Osteocyte (in vitro differentiated cells): ENCODE data around the gene OXNAD1. TPM values are rescaled to one million over a fixed set of nuclear protein-coding genes. Genes with fewer than 3 reads are reported as not detected.

Source experiments
- DNase-seq: peaks from one replicate; pipeline ENCODE4 v3.0.0; 2021; ENCODE audit warnings: mixed read lengths; ENCODE audit not compliant: unreplicated experiment; ENCODE audit errors: extremely low spot score
- H3K27ac Mint-ChIP-seq: one replicate; pipeline ENCODE4 v1.8.0; 2021; ENCODE audit warnings: mild to moderate bottlenecking, mixed read lengths; ENCODE audit not compliant: unreplicated experiment
- H3K27me3 Mint-ChIP-seq: one replicate; pipeline ENCODE4 v1.8.0; 2021; ENCODE audit warnings: mixed read lengths; ENCODE audit not compliant: unreplicated experiment
- H3K36me3 Mint-ChIP-seq: one replicate; pipeline ENCODE4 v1.8.0; 2021; ENCODE audit warnings: mixed read lengths; ENCODE audit not compliant: unreplicated experiment
- H3K4me1 Mint-ChIP-seq: one replicate; pipeline ENCODE4 v1.8.0; 2021; ENCODE audit warnings: mixed read lengths; ENCODE audit not compliant: unreplicated experiment
- H3K4me3 Mint-ChIP-seq: one replicate; pipeline ENCODE4 v1.8.0; 2021; ENCODE audit warnings: mild to moderate bottlenecking, moderate library complexity, mixed read lengths; ENCODE audit not compliant: unreplicated experiment
- H3K9me3 Mint-ChIP-seq: one replicate; pipeline ENCODE4 v1.8.0; 2021; ENCODE audit warnings: mixed read lengths; ENCODE audit not compliant: unreplicated experiment
- CTCF ChIP-seq: fragments of 200-600 bp; sonication (generic); IDR thresholded peaks from 2 replicates; pipeline ENCODE4 v1.5.0; 2021; ENCODE audit warnings: antibody characterized with exemption, mild to moderate bottlenecking, moderate library complexity
- total RNA-seq: library from RNA; stranded (reverse); gene quantifications from 2 replicates; pipeline ENCODE4 v1.2.1, GENCODE V29; 2021

The OXNAD1 gene
- total RNA-seq, 1 donor from 2014 or later = 10.8 TPM

- no peak overlapping the region for H3K4me3 Mint-ChIP-seq
- H3K4me1 Mint-ChIP-seq = peaks cover 47% of the 10 kb centered on the region
- no peak overlapping the region for H3K27ac Mint-ChIP-seq
- no peaks in the 10 kb centered on the region for H3K27me3 Mint-ChIP-seq
- TF ChIP-seq CTCF = no peak
- DNase-seq = no peak
- H3K9me3 Mint-ChIP-seq = no peaks in the 10 kb centered on the region
- peaks cover 49% of the 10 kb centered on the region for H3K36me3 Mint-ChIP-seq
Observed at GRCh38 chr3:16352428-16352827, 87.4 kb downstream of the OXNAD1 start.

GRCh38 chr3:16354291-16354690, 89.3 kb downstream of the OXNAD1 start:
- no peak for TF ChIP-seq CTCF
- no peak for DNase-seq
- Mint-ChIP-seq H3K4me1 (peaks cover 40% of the 10 kb centered on the region), H3K27ac (no peak overlapping the region), H3K36me3 (peaks cover 39% of the 10 kb centered on the region), H3K9me3 (no peaks in the 10 kb centered on the region), H3K27me3 (no peaks in the 10 kb centered on the region), H3K4me3 (no peak overlapping the region)

Other genes with a start within 250 kb of the OXNAD1 start
- 0.56 and 1.2 TPM in 2 replicates for gene GALNT15, start 90.5 kb upstream of the OXNAD1 start, total RNA-seq
- gene DPH3, start 269 bp upstream of the OXNAD1 start, total RNA-seq = 16.7 and 21.4 TPM in 2 replicates
- gene RFTN1, start 248.5 kb downstream of the OXNAD1 start, total RNA-seq = 79.6 and 84.1 TPM in 2 replicates